ENCODE measurements around the gene TBCB.

- TF ChIP-seq GATA2 (IDR thresholded peaks at IDR 0.05; ENCODE audit: low read depth, low read length) (no peak), GATA3 (IDR thresholded peaks at IDR 0.05; ENCODE audit: low read depth, low read length) (no peak)
Measured at GRCh38 chr19:36086326-36086725, 28.9 kb upstream of the TBCB start.

All from SH-SY5Y (cell line).